Epithelial cell of alveolus of lung (primary cell): ENCODE data around the gene F8. TPM values are rescaled to one million over a fixed set of nuclear protein-coding genes. Genes with fewer than 3 reads are reported as not detected.

Experiments used
- total RNA-seq: library from RNA; depleted of rRNA; stranded (reverse); fragments of >200 nt; gene quantifications from 2 replicates; pipeline ENCODE4 v1.2.1, GENCODE V29; 2015

F8 gene
- 1.7 and 12.6 TPM in 2 replicates for total RNA-seq

DNA sequence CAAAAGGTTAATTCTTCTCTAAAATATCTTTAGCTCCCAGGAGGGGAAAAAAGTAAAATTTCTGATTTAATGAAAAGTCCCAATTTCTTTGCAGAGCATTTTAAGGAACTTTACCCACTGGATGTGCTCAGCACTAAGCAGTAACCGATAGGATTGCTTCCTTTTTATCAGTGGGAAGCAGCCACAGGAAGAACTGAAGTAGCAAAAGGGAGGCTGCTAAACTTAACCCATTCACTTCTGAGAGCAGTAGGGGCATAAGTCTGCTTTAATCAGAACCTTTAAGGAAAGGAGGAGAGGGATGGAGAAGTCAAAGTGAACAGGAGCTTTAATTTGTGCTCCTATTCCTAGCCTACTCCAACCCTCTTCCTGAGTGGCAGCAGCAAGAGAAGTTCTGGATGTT, at the start of gene F8:
TSS of gene F8 (minus strand) at position 139 of the 400 bp plus-strand sequence. CDS start 171 bp downstream, outside the sequence.

DNA sequence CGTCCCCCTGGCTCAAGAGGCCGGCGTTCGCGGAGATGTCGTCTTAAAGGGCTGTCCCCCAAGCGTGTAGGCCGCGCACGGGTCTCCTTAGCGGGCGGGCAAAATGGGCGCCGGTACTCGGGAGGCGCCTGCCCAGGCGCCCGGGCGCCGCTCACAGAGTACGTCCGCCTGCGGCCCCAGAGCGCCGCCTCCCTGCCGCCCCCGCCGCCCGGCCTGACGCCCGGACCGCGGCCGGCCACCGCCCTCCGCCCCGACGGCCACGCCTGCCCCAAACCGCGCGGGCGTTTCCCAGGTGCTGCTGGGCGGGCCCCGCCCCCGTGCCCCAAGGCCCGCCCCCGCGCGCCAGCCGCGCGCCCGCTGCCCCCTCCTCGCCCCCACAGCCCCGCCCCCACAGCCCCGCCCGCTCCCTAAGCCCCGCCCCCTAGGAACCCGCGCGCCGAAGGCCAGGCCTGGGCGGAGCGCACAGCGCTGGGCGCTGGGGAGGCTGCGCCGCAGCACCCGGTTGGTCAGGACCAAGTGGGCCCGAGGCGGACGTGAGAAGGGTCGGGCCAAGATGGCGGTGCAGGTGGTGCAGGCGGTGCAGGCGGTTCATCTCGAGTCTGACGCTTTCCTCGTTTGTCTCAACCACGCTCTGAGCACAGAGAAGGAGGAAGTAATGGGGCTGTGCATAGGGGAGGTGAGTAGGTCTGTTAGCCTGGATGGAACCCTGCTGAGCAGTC, 48.6 kb upstream of the F8 start, which contains the start of the genes BRCC3, CMC4 and MTCP1:
TSS of gene BRCC3 (plus strand) at position 534 of the 719 bp plus-strand sequence. CDS start at position 554, 20 bp downstream.
TSS of gene CMC4 (minus strand) at position 162 of the 719 bp plus-strand sequence. CDS start 7,113 bp downstream, outside the sequence.
TSS of gene MTCP1 (minus strand) at position 162 of the 719 bp plus-strand sequence. CDS start 5,126 bp downstream, outside the sequence.

GRCh38 chrX:155026727-155027508, 4.4 kb upstream of the F8 start, which contains the start of gene FUNDC2:
TSS of gene FUNDC2 (plus strand) at chrX:155026844. CDS start at chrX:155026939, 95 bp downstream.

GRCh38 chrX:154886069-154886788, 136.3 kb downstream of the F8 start, which contains the start of gene F8A1:
TSS of gene F8A1 (plus strand) at chrX:154886355. CDS start at chrX:154886375, 20 bp downstream.

GRCh38 chrX:154834562-154834961, 188.0 kb downstream of the F8 start, which contains the start of gene SMIM9:
TSS of gene SMIM9 (minus strand) at chrX:154834662. CDS start at chrX:154830856, 3,806 bp downstream.

DNA sequence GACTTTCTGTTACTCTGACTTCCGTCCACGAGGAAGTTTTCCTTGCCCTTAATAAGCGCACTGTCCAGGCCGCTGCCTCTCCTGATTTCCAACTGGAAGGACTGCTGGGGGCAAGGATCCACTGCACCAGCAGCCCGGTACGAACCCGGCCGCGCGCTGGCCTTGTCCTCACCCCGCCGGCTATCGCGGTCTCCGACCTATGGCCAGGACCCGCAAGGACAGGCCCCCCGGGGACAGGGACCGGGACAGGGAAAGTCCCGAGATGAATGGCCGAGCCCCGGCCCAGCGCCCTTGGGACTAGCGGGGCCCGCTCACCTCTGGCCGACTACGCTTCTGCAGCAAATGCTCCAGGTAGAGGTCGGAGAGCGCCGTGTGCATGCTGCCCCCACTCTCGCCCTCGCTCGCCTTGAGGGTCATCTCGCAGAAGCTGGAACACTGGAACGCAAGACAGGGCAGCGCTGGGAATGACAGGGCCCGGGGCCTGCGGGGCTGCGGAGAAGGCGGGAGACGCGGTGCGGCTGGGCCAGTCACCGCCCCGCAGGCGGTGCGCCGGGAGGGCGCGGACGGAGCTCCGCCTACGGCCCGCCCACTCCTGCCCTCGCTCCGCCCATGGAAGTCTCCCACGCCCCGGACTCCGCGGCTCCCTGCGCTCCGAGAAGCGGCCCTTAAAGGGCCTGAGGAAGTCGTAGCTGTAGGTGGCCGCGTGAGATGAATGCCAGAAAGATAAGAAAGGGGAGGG, 217.4 kb downstream of the F8 start, which contains the start of gene MPP1:
TSS of gene MPP1 (minus strand) at position 529 of the 739 bp plus-strand sequence. CDS start at position 417, 112 bp downstream.

Other genes with a start within 250 kb of the F8 start
- 25.0 and 26.8 TPM in 2 replicates for gene MPP1, start 217.2 kb downstream of the F8 start, total RNA-seq
- gene SMIM9, start 188.1 kb downstream of the F8 start, total RNA-seq, result not detected in 2 replicates
- gene F8A1, start 136.4 kb downstream of the F8 start, total RNA-seq, result 10.3 and 10.7 TPM in 2 replicates
- gene FUNDC2, start 4.1 kb upstream of the F8 start, total RNA-seq, result 25.5 and 49.0 TPM in 2 replicates
- gene CMC4, start 48.4 kb upstream of the F8 start, total RNA-seq, result 8.4 and 10.1 TPM in 2 replicates
- 0.78 and 0.96 TPM in 2 replicates for gene MTCP1, start 48.4 kb upstream of the F8 start, total RNA-seq
- 6.5 and 8.2 TPM in 2 replicates for gene BRCC3, start 48.8 kb upstream of the F8 start, total RNA-seq
- gene VBP1, start 193.7 kb upstream of the F8 start, total RNA-seq, result 44.5 and 51.5 TPM in 2 replicates
- gene RAB39B, start 241.8 kb upstream of the F8 start, total RNA-seq, result 1.7 TPM in 1 of 2 replicates, not detected in the other